ENCODE data around the gene DAAM2. TPM values are rescaled to one million over a fixed set of nuclear protein-coding genes. Genes with fewer than 3 reads are reported as not detected.

The DAAM2 gene
- total and polyA plus RNA-seq, 2 of the 8 experiments (the other 6 are each of a cell fraction or from before 2014, with no cell fraction given) = 1.5 to 2.9 TPM

- Histone ChIP-seq H3K23ac (ENCODE audit: insufficient read length) (no peak overlapping the region), H4K20me1 (replicated peaks in 1 of 2; ENCODE audit: control insufficient read depth in 1 of 2, insufficient read depth in 2 of 2, low read length in 2 of 2) (no peaks in the 10 kb centered on the region), H3K14ac (ENCODE audit: insufficient read length) (no peak overlapping the region), H2AFZ (ENCODE audit: low read length) (no peak overlapping the region), H3K4me3 (ENCODE audit: extremely low read depth in 1 of 4, insufficient read depth in 2 of 4, low read depth in 3 of 4, low read length in 4 of 4) (no peak overlapping the region), H3K9ac (replicated peaks in 1 of 4; ENCODE audit: extremely low read depth in 1 of 4, low read depth in 3 of 4, low read length in 3 of 4) (no peak overlapping the region), H3K4me1 (replicated peaks in 1 of 4; ENCODE audit: control insufficient read depth in 3 of 4, insufficient read depth in 4 of 4, low read length in 3 of 4) (peaks cover 0 to 6% (median 2%) of the 10 kb centered on the region in 4 experiments; a peak in 4 of 7 replicates), H3K56ac (replicated peaks; ENCODE audit: insufficient read length, low read depth, low read length) (no peak overlapping the region), H4K5ac (ENCODE audit: insufficient read length, low read depth, low read length) (no peak overlapping the region), H2BK5ac (ENCODE audit: low read depth, low read length) (no peak overlapping the region), H4K91ac (replicated peaks; ENCODE audit: insufficient read length, low read length) (no peak overlapping the region), H3K79me2 (ENCODE audit: control insufficient read depth in 1 of 2, insufficient read depth in 2 of 2, low read length in 2 of 2) (no peaks in the 10 kb centered on the region), H3K9me3 (ENCODE audit: insufficient read depth in 2 of 2, low read depth in 1 of 2, low read length in 1 of 2) (no peaks in the 10 kb centered on the region), H2AK5ac (ENCODE audit: low read depth, low read length) (no peak overlapping the region), H3K4me2 (ENCODE audit: insufficient read depth in 1 of 2, low read depth in 2 of 2, low read length in 2 of 2) (no peak overlapping the region), H3K23me2 (ENCODE audit: low read depth, low read length) (0 out of 2 replicates have a peak, but pooled peaks cover under 1% of the 10 kb centered on the region), H3K79me1 (ENCODE audit: low read depth, low read length) (no peaks in the 10 kb centered on the region), H2BK15ac (ENCODE audit: low read length) (no peak overlapping the region), H2BK20ac (ENCODE audit: low read length) (no peak overlapping the region), H4K8ac (ENCODE audit: extremely low read depth, insufficient read depth, low read length) (no peak overlapping the region), H3K27me3 (replicated peaks in 1 of 4; ENCODE audit: control insufficient read depth in 3 of 4, extremely low read depth in 1 of 4, insufficient read depth in 3 of 4, low read length in 3 of 4) (peaks cover 0 to 12% (median 11%) of the 10 kb centered on the region in 4 experiments; a peak in 6 of 7 replicates), H3K18ac (ENCODE audit: extremely low read depth, low read length) (no peak overlapping the region), H2BK120ac (replicated peaks; ENCODE audit: low read depth, low read length) (no peak overlapping the region), H3K36me3 (ENCODE audit: control insufficient read depth in 2 of 4, insufficient read depth in 4 of 4, low read length in 3 of 4) (no peaks in the 10 kb centered on the region), H3K4ac (replicated peaks; ENCODE audit: insufficient read length, low read depth, low read length) (no peak overlapping the region), H3K27ac (ENCODE audit: low read depth, low read length) (no peak overlapping the region), H2BK12ac (ENCODE audit: low read depth, low read length) (no peak overlapping the region)
- no peak for FAIRE-seq
- ChIA-PET CTCF (ENCODE audit: partially characterized antibody) (interaction anchor here (0.9 to 1.6 kb wide), 9 partner anchors 11 to 435 kb away, joined by 3 to 9 read pairs (median 4); no protein-coding TSS in a partner anchor), POLR2A (ENCODE audit: partially characterized antibody) (no interaction called here)
- no peak for DNase-seq (ENCODE audit: low read depth in 1 of 2, low spot score in 2 of 2)
- WGBS, 2 experiments (ENCODE audit: extremely low coverage in 1 of 2, insufficient coverage in 1 of 2, insufficient read length in 1 of 2, insufficient replicate concordance in 2 of 2, low coverage in 1 of 2, low lambda C conversion rate in 2 of 2, missing lambda C conversion rate in 1 of 2) = 91% methylated on average over 2 of the region's 2 CpGs; no CpG with 5 or more reads in 1 of the 2 experiments
- TF ChIP-seq GTF2F1 (IDR thresholded peaks at IDR 0.05; ENCODE audit: borderline replicate concordance, low read depth, low read length) = no peak
These were observed 5.6 kb downstream of the DAAM2 start for GRCh38 chr6:39797751-39798150.
